SU-DHL-6 (cell line): ENCODE measurements around the gene NT5C2.

Experiments
- H2AFZ ChIP-seq: fragments of 200-600 bp; sonication (generic); 2 replicates; pipeline ENCODE4 v1.6.1; 2014; ENCODE audit warnings: low read depth, mild to moderate bottlenecking, moderate library complexity, mixed read lengths, antibody characterized with exemption, low read length; ENCODE audit not compliant: severe bottlenecking
- H3F3A ChIP-seq: fragments of 200-600 bp; shearing (Covaris generic); 2 replicates; pipeline ENCODE4 v1.6.0; 2016; ENCODE audit warnings: antibody characterized with exemption, mild to moderate bottlenecking; ENCODE audit not compliant: insufficient read depth
- H3K27ac ChIP-seq: fragments of 200-600 bp; sonication (generic); 2 replicates; pipeline ENCODE4 v1.5.1; 2016; ENCODE audit warnings: low read depth, mild to moderate bottlenecking, low read length, moderate library complexity, mixed read lengths
- H3K27me3 ChIP-seq: fragments of 200-600 bp; sonication (generic), shearing (Covaris generic); 2 replicates; pipeline ENCODE4 v1.6.0; 2014; ENCODE audit warnings: mild to moderate bottlenecking, low read length
- H3K36me3 ChIP-seq: fragments of 200-600 bp; sonication (generic); 2 replicates; pipeline ENCODE4 v1.6.1; 2014; ENCODE audit warnings: mild to moderate bottlenecking, low read length, mixed read lengths
- H3K4me2 ChIP-seq: fragments of 300-600, 200-600 bp; shearing (Covaris generic), sonication (generic); 2 replicates; pipeline ENCODE4 v1.6.0; 2014; ENCODE audit warnings: low read length, low read depth, mild to moderate bottlenecking; ENCODE audit not compliant: poor library complexity, severe bottlenecking
- H3K4me3 ChIP-seq: fragments of 200-600 bp; sonication (generic); 2 replicates; pipeline ENCODE4 v1.5.1; 2014; ENCODE audit warnings: antibody characterized with exemption, low read length, mild to moderate bottlenecking, mixed read lengths; ENCODE audit not compliant: insufficient read depth, poor library complexity, severe bottlenecking
- H3K79me2 ChIP-seq: fragments of 200-600 bp; sonication (generic); 2 replicates; pipeline ENCODE4 v1.6.1; 2014; ENCODE audit warnings: mild to moderate bottlenecking, low read length, moderate library complexity; ENCODE audit not compliant: insufficient read depth
- H3K9ac ChIP-seq: fragments of 200-600 bp; sonication (generic); 2 replicates; pipeline ENCODE4 v1.7.0; 2014; ENCODE audit warnings: mild to moderate bottlenecking, low read length
- H3K9me2 ChIP-seq: fragments of 200-600 bp; sonication (generic); replicated peaks from 2 replicates; pipeline ENCODE4 v1.6.1; 2014; ENCODE audit warnings: low read length; ENCODE audit not compliant: insufficient read depth
- H3K9me3 ChIP-seq: fragments of 200-600 bp; sonication (generic); 2 replicates; pipeline ENCODE4 v1.6.1; 2014; ENCODE audit warnings: low read length, mixed read lengths; ENCODE audit not compliant: insufficient read depth
- H4K20me1 ChIP-seq: fragments of 200-600 bp; sonication (generic); 2 replicates; pipeline ENCODE4 v1.6.1; 2014; ENCODE audit warnings: low read depth, mild to moderate bottlenecking, antibody characterized with exemption, low read length, moderate library complexity, mixed read lengths
- EZH2phosphoT487 ChIP-seq: fragments of 200-600 bp; sonication (generic), shearing (Covaris generic); conservative IDR thresholded peaks from 2 replicates; pipeline ENCODE4 v1.6.1; 2018; ENCODE audit warnings: mild to moderate bottlenecking, antibody characterized with exemption, low read length, moderate library complexity, mixed read lengths
- TF ChIP-seq, protein P1 (sequence below): fragments of 200-600 bp; sonication (generic); IDR thresholded peaks from one replicate; pipeline ENCODE4 v1.5.1; 2017; ENCODE audit warnings: antibody characterized with exemption, mild to moderate bottlenecking, low read length, moderate library complexity; ENCODE audit not compliant: insufficient read depth, poor library complexity, severe bottlenecking

The NT5C2 gene

DNA sequence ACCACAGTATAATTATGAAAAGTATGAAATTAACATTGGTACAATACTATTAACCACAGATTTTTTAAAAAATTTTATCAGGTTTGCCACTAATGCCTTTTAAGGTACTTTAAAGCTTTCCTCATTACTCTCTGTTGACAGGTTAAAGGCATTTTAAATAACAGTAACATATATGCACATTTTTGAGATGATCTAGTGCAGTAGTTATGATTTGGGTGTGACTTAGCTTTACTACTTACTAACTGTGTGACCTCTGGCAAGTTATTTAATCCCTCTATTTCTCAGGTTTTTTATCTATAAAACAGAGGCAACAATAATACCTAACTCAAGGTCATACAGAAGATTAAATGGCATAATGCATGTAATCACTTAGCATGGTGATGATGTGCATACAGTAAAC, 94.8 kb downstream of the NT5C2 start:
- H3K9ac ChIP-seq, result no peak overlapping the region
- H3K4me3 ChIP-seq, result no peak overlapping the region
- no peaks in the 10 kb centered on the region for H3K27me3 ChIP-seq
- no peaks in the 10 kb centered on the region for H3K9me3 ChIP-seq
- no peak overlapping the region for H3K4me2 ChIP-seq
- H4K20me1 ChIP-seq, result no peaks in the 10 kb centered on the region
- H3K9me2 ChIP-seq, result no peaks in the 10 kb centered on the region
- no peak overlapping the region for H2AFZ ChIP-seq
- peaks cover 30% of the 10 kb centered on the region for H3K36me3 ChIP-seq
- H3K79me2 ChIP-seq, result no peaks in the 10 kb centered on the region
- no peaks in the 10 kb centered on the region; the same call in 1 of the 2 replicates for H3F3A ChIP-seq
- no peak overlapping the region for H3K27ac ChIP-seq
- TF ChIP-seq EZH2phosphoT487, result no peak
- TF ChIP-seq, protein P1, sequence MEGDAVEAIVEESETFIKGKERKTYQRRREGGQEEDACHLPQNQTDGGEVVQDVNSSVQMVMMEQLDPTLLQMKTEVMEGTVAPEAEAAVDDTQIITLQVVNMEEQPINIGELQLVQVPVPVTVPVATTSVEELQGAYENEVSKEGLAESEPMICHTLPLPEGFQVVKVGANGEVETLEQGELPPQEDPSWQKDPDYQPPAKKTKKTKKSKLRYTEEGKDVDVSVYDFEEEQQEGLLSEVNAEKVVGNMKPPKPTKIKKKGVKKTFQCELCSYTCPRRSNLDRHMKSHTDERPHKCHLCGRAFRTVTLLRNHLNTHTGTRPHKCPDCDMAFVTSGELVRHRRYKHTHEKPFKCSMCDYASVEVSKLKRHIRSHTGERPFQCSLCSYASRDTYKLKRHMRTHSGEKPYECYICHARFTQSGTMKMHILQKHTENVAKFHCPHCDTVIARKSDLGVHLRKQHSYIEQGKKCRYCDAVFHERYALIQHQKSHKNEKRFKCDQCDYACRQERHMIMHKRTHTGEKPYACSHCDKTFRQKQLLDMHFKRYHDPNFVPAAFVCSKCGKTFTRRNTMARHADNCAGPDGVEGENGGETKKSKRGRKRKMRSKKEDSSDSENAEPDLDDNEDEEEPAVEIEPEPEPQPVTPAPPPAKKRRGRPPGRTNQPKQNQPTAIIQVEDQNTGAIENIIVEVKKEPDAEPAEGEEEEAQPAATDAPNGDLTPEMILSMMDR, result no peak

DNA sequence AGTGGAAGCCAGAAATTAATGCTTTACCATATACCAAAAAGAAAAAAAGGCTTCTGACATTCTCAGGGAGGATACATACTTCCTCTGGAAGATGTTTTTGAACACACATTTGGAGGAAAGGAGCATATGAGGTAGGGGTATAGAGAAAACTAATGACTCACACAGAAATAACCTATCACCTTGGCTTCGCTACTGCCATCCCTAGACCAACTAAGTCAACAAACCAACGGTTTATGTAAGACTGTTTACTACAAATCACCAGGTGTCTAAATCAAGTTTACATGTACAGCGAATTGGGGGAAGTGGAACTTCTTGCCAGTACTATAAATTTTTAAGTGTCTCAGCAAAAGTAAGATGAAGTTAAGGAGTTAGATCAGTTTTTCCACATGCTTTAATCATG, 96.9 kb downstream of the NT5C2 start:
- Histone ChIP-seq H3K4me2 (no peak overlapping the region), H4K20me1 (no peaks in the 10 kb centered on the region), H3K4me3 (no peak overlapping the region), H3K9me3 (no peaks in the 10 kb centered on the region), H3K27me3 (no peaks in the 10 kb centered on the region), H3F3A (no peaks in the 10 kb centered on the region), H3K27ac (no peak overlapping the region), H3K9ac (no peak overlapping the region), H3K36me3 (peaks cover 34% of the 10 kb centered on the region), H3K79me2 (no peaks in the 10 kb centered on the region), H3K9me2 (no peaks in the 10 kb centered on the region), H2AFZ (no peak overlapping the region)
- TF ChIP-seq, protein P1, result no peak
- no peak for TF ChIP-seq EZH2phosphoT487

- H3K79me2 ChIP-seq, result no peaks in the 10 kb centered on the region
- no peaks in the 10 kb centered on the region for H3K9me3 ChIP-seq
- H3K27ac ChIP-seq, result no peak overlapping the region
- H3K9me2 ChIP-seq, result no peaks in the 10 kb centered on the region
- no peaks in the 10 kb centered on the region for H3F3A ChIP-seq
- H3K36me3 ChIP-seq, result peaks cover 35% of the 10 kb centered on the region
- no peaks in the 10 kb centered on the region for H3K27me3 ChIP-seq
- H4K20me1 ChIP-seq, result no peaks in the 10 kb centered on the region
- TF ChIP-seq EZH2phosphoT487, result no peak
- TF ChIP-seq, protein P1, result no peak
- H3K4me3 ChIP-seq, result no peak overlapping the region
- no peak overlapping the region for H3K9ac ChIP-seq
- no peak overlapping the region for H2AFZ ChIP-seq
- no peak overlapping the region for H3K4me2 ChIP-seq
Measured at GRCh38 chr10:103095005-103095404, 98.1 kb downstream of the NT5C2 start.
